ENCODE results near the gene PIPOX. TPM values are rescaled to one million over a fixed set of nuclear protein-coding genes. Genes with fewer than 3 reads are reported as not detected.

PIPOX gene
- total and polyA plus RNA-seq, 2 of the 8 experiments (the other 6 are each of a cell fraction or from before 2014, with no cell fraction given), result 57.2 to 99.6 TPM

- TF ChIP-seq CBX8 (IDR thresholded peaks at IDR 0.05; ENCODE audit: borderline replicate concordance, low read depth, low read length) (no peak), CHD7 (IDR thresholded peaks at IDR 0.05; ENCODE audit: insufficient replicate concordance, low read length) (no peak), BRCA1 (IDR thresholded peaks at IDR 0.05; ENCODE audit: low read depth, low read length) (no peak), GTF2F1 (IDR thresholded peaks at IDR 0.05; ENCODE audit: borderline replicate concordance, low read depth, low read length) (no peak)
Measured at GRCh38 chr17:29070781-29071180, 27.8 kb downstream of the PIPOX start (continued).
